Measurements from ENCODE around the gene NXN.
"Not testable (repeated sequence)": the region's sequence is repeated elsewhere in the genome, so short reads cannot be mapped to it uniquely, and the experiment has no call there.

Gene NXN

DNA sequence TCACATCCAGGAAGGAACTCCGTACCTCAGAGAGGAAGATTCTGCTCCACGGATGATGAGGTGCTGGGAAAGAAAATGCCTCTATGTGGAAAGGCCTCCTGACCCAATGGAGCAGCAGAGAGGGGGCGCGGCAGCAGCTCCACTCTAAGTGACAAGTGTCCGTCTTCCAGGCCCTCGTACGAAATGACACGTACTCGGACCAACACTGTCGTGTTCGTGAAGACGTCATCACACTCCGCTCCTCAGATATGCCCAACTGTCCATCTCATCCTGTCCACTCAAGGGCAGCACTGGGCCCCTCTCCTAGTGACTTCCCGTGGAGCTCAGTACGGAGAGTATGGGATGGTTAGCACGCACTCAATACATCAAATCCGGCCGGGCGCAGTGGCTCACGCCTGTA lies 165.2 kb downstream of the NXN start:
- no peak for DNase-seq

DNA sequence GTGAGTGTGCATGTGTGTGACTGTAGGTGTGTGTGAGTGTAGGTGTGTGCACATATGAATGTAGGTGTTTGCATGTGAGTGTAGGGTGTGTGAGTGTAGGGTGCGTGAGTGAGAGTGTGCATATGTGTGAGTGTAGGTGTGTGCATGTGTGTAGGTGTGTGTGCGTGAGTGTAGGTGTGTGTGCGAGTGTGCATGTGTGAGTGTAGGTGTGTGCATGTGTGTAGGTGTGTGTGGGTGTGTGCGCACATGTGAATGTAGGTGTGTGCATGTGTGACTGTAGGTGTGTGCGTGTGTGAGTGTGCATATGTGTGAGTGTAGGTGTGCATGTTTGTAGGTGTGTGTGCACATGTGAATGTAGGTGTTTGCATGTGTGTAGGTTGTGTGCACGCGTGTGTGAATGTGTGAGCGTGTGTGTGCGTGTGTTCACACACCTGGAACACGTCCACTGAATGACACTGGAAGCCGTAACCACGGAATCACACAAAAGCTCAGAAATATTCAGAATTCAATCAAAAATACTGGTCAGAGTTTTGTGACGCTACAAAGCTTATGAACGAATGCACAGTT lies 166.9 kb downstream of the NXN start:
- DNase-seq: no peak

GRCh38 chr17:811051-811784 lies 168.4 kb downstream of the NXN start:
- DNase-seq: no peak

GRCh38 chr17:807523-808294 lies 171.9 kb downstream of the NXN start:
- DNase-seq: no peak

- DNase-seq: no peak
Measured at GRCh38 chr17:806781-807522, 172.6 kb downstream of the NXN start.

- no peak for DNase-seq
Measured at GRCh38 chr17:806346-806745, 173.2 kb downstream of the NXN start.

GRCh38 chr17:805886-806285 lies 173.7 kb downstream of the NXN start:
- not testable (repeated sequence) for DNase-seq

DNA sequence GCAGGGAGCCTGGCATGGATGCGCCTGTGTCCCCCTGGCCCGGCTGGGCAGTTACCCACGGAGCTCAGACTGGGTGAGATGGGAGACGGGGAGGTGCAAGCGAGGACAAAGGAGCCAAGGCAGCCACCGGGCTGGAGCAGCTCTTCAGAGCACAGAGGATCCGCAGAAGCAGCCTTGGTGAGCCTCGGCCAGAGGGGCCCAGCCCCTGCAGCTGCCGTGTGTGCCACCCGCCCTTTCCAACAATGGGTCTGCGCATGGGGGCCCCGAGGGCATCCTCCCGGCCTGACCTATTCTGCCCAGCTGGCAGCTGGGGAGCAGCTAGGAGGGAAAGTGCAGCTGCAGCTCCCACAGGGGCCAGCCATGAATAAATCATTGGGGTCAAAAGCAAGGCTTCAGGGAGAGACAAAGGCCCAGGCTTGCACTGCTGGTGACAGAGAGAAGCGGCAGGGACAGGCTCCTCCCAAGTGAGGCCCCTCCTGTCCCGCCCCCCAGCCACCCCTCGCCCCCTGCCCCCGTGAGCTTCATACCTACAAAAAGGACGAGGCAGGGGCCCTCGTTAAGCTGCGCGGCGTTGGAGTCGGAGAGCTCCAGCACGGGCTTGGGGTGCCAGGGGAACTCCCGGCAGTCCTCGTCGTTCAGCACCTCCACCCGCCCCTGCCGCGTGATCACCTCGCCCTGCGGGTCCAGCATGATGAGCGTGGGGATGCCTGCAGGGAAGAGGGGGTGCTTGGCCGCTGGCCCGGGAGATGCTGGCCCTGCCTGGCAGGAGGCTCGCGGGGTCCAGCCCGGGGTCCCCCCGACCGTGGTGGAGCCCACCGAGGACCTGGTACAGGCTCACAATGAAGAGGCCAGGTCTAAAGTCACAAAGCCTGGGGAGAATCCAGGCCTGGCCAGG lies 174.8 kb downstream of the NXN start:
- DNase-seq: no peak

DNA sequence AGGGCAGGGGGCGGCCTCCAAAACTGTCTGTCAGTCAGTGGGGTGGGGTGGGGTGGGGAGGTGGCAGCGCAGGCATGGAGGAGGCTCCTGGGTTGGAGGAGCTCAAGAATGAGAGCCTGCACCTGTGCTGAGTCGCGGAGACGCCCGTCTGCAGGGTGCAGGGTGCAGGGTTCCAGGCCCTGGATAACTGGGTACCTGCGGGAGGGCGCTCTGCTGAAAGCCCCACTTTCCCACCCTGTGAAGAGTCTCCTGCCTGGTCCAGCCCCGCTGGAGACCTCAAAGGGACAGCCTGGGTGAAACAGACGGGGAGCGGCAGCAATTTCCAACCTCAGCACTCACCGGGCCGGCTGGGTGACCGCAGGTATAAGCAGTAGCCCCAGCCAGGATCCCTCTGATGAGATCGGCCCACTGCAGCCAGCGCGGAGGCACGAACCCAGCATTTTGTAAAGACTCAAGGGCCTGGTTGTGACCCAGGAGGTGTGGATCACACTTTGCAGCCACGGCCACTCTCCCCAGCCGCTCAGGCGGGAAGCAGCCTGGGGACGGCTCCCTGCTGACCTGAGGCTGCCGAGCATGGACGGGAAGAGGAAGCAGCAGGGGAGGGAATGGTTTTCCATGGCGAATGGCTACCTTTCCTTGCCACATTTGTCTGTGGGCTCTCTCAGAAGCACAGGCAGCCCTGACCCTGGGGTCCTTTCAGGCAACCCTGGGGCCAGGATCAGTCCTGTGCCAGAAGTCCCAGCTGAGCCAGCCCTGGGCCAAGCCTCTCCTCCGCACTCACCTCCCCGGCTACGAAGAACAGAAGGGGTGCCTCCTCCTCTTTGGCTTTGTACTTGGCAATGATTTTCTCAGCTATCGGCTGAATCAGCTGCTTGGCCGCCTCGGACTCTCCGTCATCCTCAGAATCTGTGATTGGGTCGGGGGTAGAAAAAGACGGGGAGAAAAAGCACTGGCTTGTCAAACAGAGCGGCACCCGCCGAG lies 176.4 kb downstream of the NXN start:
- no peak for DNase-seq

DNA sequence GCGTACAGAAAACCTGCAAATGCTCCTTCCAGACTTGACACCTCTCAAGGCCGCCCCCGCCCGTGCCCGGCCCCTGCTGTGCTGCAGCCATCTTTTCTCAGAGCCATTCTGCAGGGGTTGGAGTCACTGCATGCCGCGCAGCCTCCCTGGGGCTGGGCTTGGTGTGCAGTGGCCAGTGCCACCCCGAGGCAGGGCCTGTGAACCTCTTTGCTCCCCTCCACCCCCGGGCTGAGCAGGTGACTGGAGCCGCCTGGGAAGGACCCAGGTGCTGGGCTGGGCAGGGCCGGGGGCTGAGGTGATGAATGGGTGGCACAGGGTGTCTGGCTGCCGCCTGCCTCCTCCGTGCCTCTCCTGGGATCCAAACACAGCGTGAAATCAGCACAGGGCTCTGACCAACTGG lies 177.1 kb downstream of the NXN start:
- no peak for DNase-seq

- no peak for DNase-seq
Measured at GRCh38 chr17:801660-802059, 177.9 kb downstream of the NXN start.

GRCh38 chr17:800446-801242 lies 178.9 kb downstream of the NXN start:
- no peak for DNase-seq

GRCh38 chr17:799261-799660 lies 180.3 kb downstream of the NXN start:
- DNase-seq: no peak

- DNase-seq: no peak
Measured at GRCh38 chr17:798246-798645, 181.3 kb downstream of the NXN start.

DNA sequence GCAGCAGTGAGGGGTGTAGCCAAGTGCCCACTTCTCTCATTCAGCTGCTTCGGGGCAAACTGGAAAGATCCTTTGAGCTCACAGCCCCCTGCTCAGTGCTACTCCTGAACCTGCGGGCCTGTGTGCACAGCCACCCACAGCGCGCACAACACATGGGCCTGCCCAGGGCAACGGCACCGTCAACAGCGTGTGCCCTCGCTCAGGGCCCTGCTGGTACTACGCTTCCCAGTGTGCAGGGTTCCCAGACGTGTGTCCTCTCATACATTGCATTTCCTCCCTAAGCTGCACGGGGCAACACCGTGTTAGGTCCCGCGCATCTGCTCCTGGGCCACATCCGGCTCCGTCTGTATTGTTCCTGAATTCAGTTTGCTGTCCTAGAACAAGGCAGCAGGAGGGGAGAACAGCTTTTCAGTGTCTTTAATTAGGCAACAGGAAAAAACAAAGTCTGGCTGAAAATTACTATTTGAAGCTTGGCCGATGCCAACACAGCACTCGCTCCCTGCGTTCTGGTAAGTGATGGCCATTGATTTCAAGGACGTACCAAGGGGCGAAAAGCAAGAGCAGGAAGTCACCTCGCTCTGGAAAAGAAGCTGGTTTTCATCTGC lies 182.2 kb downstream of the NXN start:
- no peak for DNase-seq

- no peak for DNase-seq
Measured at GRCh38 chr17:796609-797008, 183.0 kb downstream of the NXN start.

- no peak for DNase-seq
Measured at GRCh38 chr17:795721-796120, 183.9 kb downstream of the NXN start.

- DNase-seq: no peak
Measured at GRCh38 chr17:795276-795675, 184.3 kb downstream of the NXN start.

- peak; percentile 61 for DNase-seq
Measured at GRCh38 chr17:794876-795275, 184.7 kb downstream of the NXN start.

- no peak for DNase-seq
Measured at GRCh38 chr17:792277-792676, 187.3 kb downstream of the NXN start.
